ENCODE measurements around the gene CCNT1.

The CCNT1 gene

GRCh38 chr12:48716493-48717251, at the start of gene CCNT1:
Gene CCNT1, minus strand, starts transcription at chr12:48716707. Its CDS starts 32 bp downstream, at chr12:48716675.
- Histone ChIP-seq H3K27ac (ENCODE audit: low read length) (peak within 1 kb of the TSS; percentile 96), H3K9me3 (replicated peaks; ENCODE audit: insufficient read depth, low read length) (no peaks in the 10 kb centered on the region), H2AFZ (ENCODE audit: low read length) (peak within 1 kb of the TSS; percentile 83), H3F3A (ENCODE audit: insufficient read depth, low read length) (peaks cover 23% of the 10 kb centered on the region), H3K9ac (ENCODE audit: low read length) (peak within 1 kb of the TSS; percentile 96), H3K79me2 (ENCODE audit: low read length) (peaks cover 48% of the 10 kb centered on the region), H3K4me2 (ENCODE audit: low read depth, low read length) (peak within 1 kb of the TSS; percentile 87), H3K4me3 (ENCODE audit: low read length) (peak within 1 kb of the TSS; percentile 87), H3K27me3 (replicated peaks; ENCODE audit: insufficient read depth, low read length) (no peaks in the 10 kb centered on the region), H4K20me1 (ENCODE audit: insufficient read depth, low read length) (0 out of 2 replicates have a peak, but pooled peaks cover 4% of the 10 kb centered on the region), H3K9me2 (replicated peaks; ENCODE audit: insufficient read depth, low read length) (no peaks in the 10 kb centered on the region), H3K36me3 (replicated peaks; ENCODE audit: insufficient read depth, low read length) (peaks cover 4% of the 10 kb centered on the region), H3K4me1 (ENCODE audit: low read length) (peaks cover 10% of the 10 kb centered on the region)
- no peak for TF ChIP-seq EZH2phosphoT487 (IDR thresholded peaks at IDR 0.05; ENCODE audit: low read length)
- no peak for TF ChIP-seq EZH2 (optimal IDR thresholded peaks at IDR 0.05; ENCODE audit: low read depth, low read length)
- peak; percentile 6; the same call in 1 of the 2 replicates for TF ChIP-seq CTCF (IDR thresholded peaks at IDR 0.05; ENCODE audit: low read length)
- peak; percentile 100 for DNase-seq

- peak overlapping the region; percentile 45 for H3K4me2 ChIP-seq (ENCODE audit: low read depth, low read length)
- TF ChIP-seq EZH2 (optimal IDR thresholded peaks at IDR 0.05; ENCODE audit: low read depth, low read length), result no peak
- TF ChIP-seq EZH2phosphoT487 (IDR thresholded peaks at IDR 0.05; ENCODE audit: low read length), result no peak
- TF ChIP-seq CTCF (IDR thresholded peaks at IDR 0.05; ENCODE audit: low read length), result no peak
Measured at GRCh38 chr12:48765753-48766162, 49.3 kb upstream of the CCNT1 start.

GRCh38 chr12:48764521-48764920, 48.0 kb upstream of the CCNT1 start:
- no peaks in the 10 kb centered on the region for H3K9me3 ChIP-seq (replicated peaks; ENCODE audit: insufficient read depth, low read length)
- no peak overlapping the region; the same call in 1 of the 2 replicates for H2AFZ ChIP-seq (ENCODE audit: low read length)
- H3K4me1 ChIP-seq (ENCODE audit: low read length), result peaks cover 30% of the 10 kb centered on the region
- no peaks in the 10 kb centered on the region for H4K20me1 ChIP-seq (ENCODE audit: insufficient read depth, low read length)
- peak overlapping the region; percentile 40; the same call in 1 of the 2 replicates for H3K27ac ChIP-seq (ENCODE audit: low read length)
- no peaks in the 10 kb centered on the region for H3K79me2 ChIP-seq (ENCODE audit: low read length)
- no peak overlapping the region for H3K4me3 ChIP-seq (ENCODE audit: low read length)
- TF ChIP-seq EZH2 (optimal IDR thresholded peaks at IDR 0.05; ENCODE audit: low read depth, low read length) (no peak), CTCF (IDR thresholded peaks at IDR 0.05; ENCODE audit: low read length) (no peak), EZH2phosphoT487 (IDR thresholded peaks at IDR 0.05; ENCODE audit: low read length) (no peak)
- H3K36me3 ChIP-seq (replicated peaks; ENCODE audit: insufficient read depth, low read length), result no peaks in the 10 kb centered on the region
- no peaks in the 10 kb centered on the region for H3K27me3 ChIP-seq (replicated peaks; ENCODE audit: insufficient read depth, low read length)
- no peaks in the 10 kb centered on the region for H3K9me2 ChIP-seq (replicated peaks; ENCODE audit: insufficient read depth, low read length)
- H3F3A ChIP-seq (ENCODE audit: insufficient read depth, low read length), result peaks cover 4% of the 10 kb centered on the region; the same call in 1 of the 2 replicates
- H3K4me2 ChIP-seq (ENCODE audit: low read depth, low read length), result peak overlapping the region; percentile 45
- H3K9ac ChIP-seq (ENCODE audit: low read length), result no peak overlapping the region
- DNase-seq, result peak; percentile 69

More at GRCh38 chr12:48765753-48766162, 49.3 kb upstream of the CCNT1 start:
- Histone ChIP-seq H3K36me3 (replicated peaks; ENCODE audit: insufficient read depth, low read length) (no peaks in the 10 kb centered on the region), H3K9ac (ENCODE audit: low read length) (no peak overlapping the region; the same call in 1 of the 2 replicates), H3K27ac (ENCODE audit: low read length) (peak overlapping the region; percentile 40; the same call in 1 of the 2 replicates), H2AFZ (ENCODE audit: low read length) (no peak overlapping the region), H3K4me3 (ENCODE audit: low read length) (no peak overlapping the region), H3F3A (ENCODE audit: insufficient read depth, low read length) (peaks cover 4% of the 10 kb centered on the region; the same call in 1 of the 2 replicates), H3K9me3 (replicated peaks; ENCODE audit: insufficient read depth, low read length) (no peaks in the 10 kb centered on the region), H3K27me3 (replicated peaks; ENCODE audit: insufficient read depth, low read length) (no peaks in the 10 kb centered on the region), H3K79me2 (ENCODE audit: low read length) (no peaks in the 10 kb centered on the region), H3K9me2 (replicated peaks; ENCODE audit: insufficient read depth, low read length) (no peaks in the 10 kb centered on the region), H3K4me1 (ENCODE audit: low read length) (peaks cover 30% of the 10 kb centered on the region), H4K20me1 (ENCODE audit: insufficient read depth, low read length) (no peaks in the 10 kb centered on the region)
- peak; percentile 55 for DNase-seq

Measured in MM.1S (cell line).